Fibroblast of the aortic adventitia (primary cell): ENCODE data around the gene TBX3. TPM values are rescaled to one million over a fixed set of nuclear protein-coding genes. Genes with fewer than 3 reads are reported as not detected.

Source experiments
- DNase-seq: peaks from one replicate; pipeline ENCODE4 v3.0.0-alpha.2; 2010; ENCODE audit warnings: low read depth
- H3K4me3 ChIP-seq: 2 replicates; pipeline ENCODE4 v1.5.1; 2011; ENCODE audit warnings: low read depth, mild to moderate bottlenecking, control low read depth, low read length, moderate library complexity
- CTCF ChIP-seq: IDR thresholded peaks from 2 replicates; pipeline ENCODE4 v1.5.1; 2011; ENCODE audit warnings: mild to moderate bottlenecking, low read length, control low read depth, inconsistent platforms; ENCODE audit not compliant: insufficient read depth
- total RNA-seq: library from RNA; depleted of rRNA; stranded (reverse); fragments of >200 nt; gene quantifications from 2 replicates; pipeline ENCODE4 v1.2.3, GENCODE V29; 2012; ENCODE audit warnings: low replicate concordance

Gene TBX3
- total RNA-seq, 1 donor: 5.7 TPM

- peak; percentile 8 for TF ChIP-seq CTCF
- DNase-seq: peak; percentile 47
- H3K4me3 ChIP-seq: peak overlapping the region; percentile 86
Measured at GRCh38 chr12:114682785-114683708, 928 bp downstream of the TBX3 start.

GRCh38 chr12:114682106-114682784 lies 1.7 kb downstream of the TBX3 start:
- H3K4me3 ChIP-seq: peak overlapping the region; percentile 86
- DNase-seq: no peak
- TF ChIP-seq CTCF: no peak

- peak; percentile 66 for DNase-seq
- TF ChIP-seq CTCF: no peak
- peak overlapping the region; percentile 86 for H3K4me3 ChIP-seq
Measured at GRCh38 chr12:114681116-114681871, 2.7 kb downstream of the TBX3 start.

- peak; percentile 32 for DNase-seq
Measured at GRCh38 chr12:114680604-114681069, 3.3 kb downstream of the TBX3 start.

GRCh38 chr12:114679942-114680341 lies 4.0 kb downstream of the TBX3 start:
- no peak for TF ChIP-seq CTCF
- DNase-seq: no peak
- peak overlapping the region; percentile 35 for H3K4me3 ChIP-seq

More at GRCh38 chr12:114680604-114681069, 3.3 kb downstream of the TBX3 start:
- H3K4me3 ChIP-seq: peak overlapping the region; percentile 86
- TF ChIP-seq CTCF: no peak

- no peak for TF ChIP-seq CTCF
- no peak overlapping the region for H3K4me3 ChIP-seq
- no peak for DNase-seq
Measured at GRCh38 chr12:114679452-114679875, 4.5 kb downstream of the TBX3 start.
